Activated naive CD8-positive, alpha-beta T cell treated with anti-CD3 and anti-CD28 coated beads, Interleukin-2, amount 10 ng/mL, durations not matched to agents 7 days and 5 days (primary cell): ENCODE results near the gene SOWAHB. TPM values are rescaled to one million over a fixed set of nuclear protein-coding genes. Genes with fewer than 3 reads are reported as not detected.

ENCODE experiments used
- ATAC-seq: fragments of 150-1000 bp; cut with Tn5 transposase; one replicate; pipeline ENCODE4 v1.10.0; 2021; ENCODE audit warnings: low read depth, moderate library complexity
- POLR2A ChIA-PET: fragments of 350-600 bp; sonication (Branson Sonifier 250); formaldehyde crosslinking; loops from one replicate; lab custom pipeline; 2021; ENCODE audit warnings: antibody characterized with exemption; lab: Charles Lee
- DNase-seq: peaks from one replicate; pipeline ENCODE4 v3.0.0; 2021
- H3K27ac Mint-ChIP-seq: one replicate; pipeline ENCODE4 v1.8.0; 2022; ENCODE audit warnings: mild to moderate bottlenecking, mixed read lengths
- H3K27me3 Mint-ChIP-seq: one replicate; pipeline ENCODE4 v1.8.0; 2022; ENCODE audit warnings: mild to moderate bottlenecking, moderate library complexity, mixed read lengths
- H3K36me3 Mint-ChIP-seq: one replicate; pipeline ENCODE4 v1.8.0; 2021; ENCODE audit warnings: mild to moderate bottlenecking, mixed read lengths
- H3K4me1 Mint-ChIP-seq: one replicate; pipeline ENCODE4 v1.8.0; 2021; ENCODE audit warnings: mixed read lengths
- H3K4me3 Mint-ChIP-seq: one replicate; pipeline ENCODE4 v1.8.0; 2022; ENCODE audit warnings: mild to moderate bottlenecking, moderate library complexity, mixed read lengths
- H3K9me3 Mint-ChIP-seq: one replicate; pipeline ENCODE4 v1.8.0; 2021; ENCODE audit warnings: mixed read lengths
- total RNA-seq, 2 experiments: library from RNA; stranded (reverse); gene quantifications; one replicate each; pipeline ENCODE4 v1.2.3, GENCODE V29; 2021

Gene SOWAHB
- total RNA-seq, 2 experiments from 2014 or later, result 0.09 TPM; not detected in 1

DNA sequence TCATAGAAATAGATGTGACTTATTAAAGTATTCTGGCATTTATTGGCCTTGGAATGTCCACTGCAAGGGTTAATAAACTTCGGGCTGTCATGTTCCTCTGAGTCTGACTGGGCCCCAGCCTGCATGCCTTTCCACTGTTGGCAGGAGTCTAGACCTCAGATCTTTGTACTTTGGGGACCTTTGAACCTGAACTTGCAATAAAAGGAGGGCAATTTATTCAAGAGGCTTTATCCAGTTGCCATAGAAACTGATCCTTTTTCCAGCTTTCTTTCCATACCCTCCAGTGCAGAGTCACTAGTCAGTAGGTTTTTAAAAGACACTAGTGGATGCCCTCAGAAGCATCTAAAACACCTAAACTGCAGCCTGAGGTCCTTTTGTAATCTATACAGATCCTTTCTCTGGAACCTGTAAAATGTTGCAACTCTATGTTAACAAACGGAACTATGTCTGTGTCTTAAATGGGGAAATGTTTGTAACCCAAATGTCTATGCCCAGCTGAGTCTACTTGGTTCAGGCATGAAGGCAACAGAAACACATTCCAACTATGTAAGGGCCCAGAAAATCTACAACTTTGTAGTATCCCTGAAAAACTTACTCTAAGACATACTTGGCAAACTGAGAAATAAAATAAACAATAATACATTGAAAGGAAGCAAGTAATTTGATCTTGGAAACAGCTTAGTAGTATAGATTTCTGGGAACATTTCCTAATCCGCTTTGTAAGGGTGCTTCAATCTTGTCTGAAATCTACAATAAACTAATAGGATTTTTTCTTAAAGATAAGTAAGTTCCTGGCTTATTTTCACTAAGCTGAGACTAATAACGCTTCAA lies 41.5 kb downstream of the SOWAHB start:
- DNase-seq, result no peak
- Mint-ChIP-seq H3K36me3 (no peaks in the 10 kb centered on the region), H3K4me1 (no peaks in the 10 kb centered on the region), H3K9me3 (no peaks in the 10 kb centered on the region), H3K4me3 (no peak overlapping the region), H3K27ac (no peak overlapping the region), H3K27me3 (peaks cover 13% of the 10 kb centered on the region)
- ATAC-seq, result no peak
- POLR2A ChIA-PET, result no interaction called here

DNA sequence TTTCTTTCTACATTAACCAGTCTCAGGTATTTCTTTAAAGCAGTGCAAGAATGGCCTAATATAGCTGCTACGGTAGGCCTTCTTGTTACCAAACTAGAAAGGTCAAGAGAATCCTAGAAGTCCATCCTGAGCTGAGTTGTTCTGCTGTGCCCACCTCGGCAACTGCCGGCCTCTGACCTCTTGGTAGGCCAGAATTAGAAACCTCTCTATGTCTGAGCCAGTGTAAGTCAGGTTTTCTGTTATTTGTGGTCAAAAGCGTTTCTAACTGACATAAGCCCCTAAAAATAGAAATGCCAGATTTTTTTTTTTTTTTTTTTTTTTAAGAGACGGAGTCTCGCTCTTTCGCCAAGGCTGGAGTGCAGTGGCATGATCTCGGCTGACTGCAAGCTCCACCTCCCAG lies 43.1 kb downstream of the SOWAHB start:
- H3K36me3 Mint-ChIP-seq, result no peaks in the 10 kb centered on the region
- no peak for DNase-seq
- no peaks in the 10 kb centered on the region for H3K4me1 Mint-ChIP-seq
- no peaks in the 10 kb centered on the region for H3K9me3 Mint-ChIP-seq
- POLR2A ChIA-PET, result no interaction called here
- ATAC-seq, result no peak
- H3K27me3 Mint-ChIP-seq, result peaks cover 13% of the 10 kb centered on the region
- H3K27ac Mint-ChIP-seq, result no peak overlapping the region
- no peak overlapping the region for H3K4me3 Mint-ChIP-seq

DNA sequence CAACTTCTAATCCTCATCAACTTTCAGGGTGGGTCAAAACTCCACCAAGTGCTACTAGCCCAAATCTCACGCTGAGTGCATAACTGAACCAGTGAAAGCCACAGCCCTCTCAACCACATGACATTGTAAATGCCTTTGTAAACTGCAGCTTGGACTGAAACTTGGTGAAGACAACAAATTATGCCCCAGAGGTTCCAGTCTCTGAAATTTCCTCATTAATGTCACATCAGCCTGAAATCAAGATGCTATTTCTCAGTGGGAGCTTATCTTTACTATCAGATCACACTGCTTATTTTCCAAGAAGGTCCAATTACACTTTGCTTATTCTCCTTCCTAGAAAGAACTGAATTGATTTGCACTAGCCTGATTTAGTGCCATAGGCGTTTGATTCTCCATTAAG lies 46.6 kb downstream of the SOWAHB start:
- Mint-ChIP-seq H3K4me1 (no peaks in the 10 kb centered on the region), H3K27me3 (peaks cover 2% of the 10 kb centered on the region), H3K27ac (no peak overlapping the region), H3K36me3 (no peaks in the 10 kb centered on the region), H3K9me3 (no peaks in the 10 kb centered on the region), H3K4me3 (no peak overlapping the region)
- ATAC-seq (no peak), DNase-seq (no peak)
- POLR2A ChIA-PET, result no interaction called here

DNA sequence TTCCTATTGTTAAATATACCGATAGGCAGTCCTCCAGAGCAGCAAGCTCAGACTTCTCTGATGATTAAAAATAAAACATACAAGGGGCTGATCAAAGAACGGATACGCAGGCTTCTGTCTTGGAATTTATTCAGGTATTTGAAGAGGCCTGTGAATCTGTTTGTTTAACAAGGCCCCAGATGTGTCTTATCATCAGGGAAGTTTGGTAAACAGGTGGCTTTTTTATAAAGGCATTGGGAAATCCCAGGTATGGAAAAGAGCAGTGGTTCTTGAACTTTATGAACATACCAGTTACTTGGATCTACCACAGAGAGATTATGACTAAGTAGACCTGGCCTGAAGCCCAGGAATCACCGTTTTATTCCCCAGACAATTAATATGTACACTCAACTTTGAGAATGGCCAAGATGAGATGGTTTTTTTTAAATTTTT lies 47.9 kb downstream of the SOWAHB start:
- Mint-ChIP-seq H3K27me3 (peaks cover 2% of the 10 kb centered on the region), H3K27ac (no peak overlapping the region), H3K4me1 (no peaks in the 10 kb centered on the region), H3K9me3 (no peaks in the 10 kb centered on the region), H3K36me3 (no peaks in the 10 kb centered on the region), H3K4me3 (no peak overlapping the region)
- ATAC-seq, result no peak
- POLR2A ChIA-PET, result no interaction called here
- no peak for DNase-seq

Other genes starting within 250 kb of the SOWAHB start
- 10 to 100 TPM; 51.9 to 60.0 TPM for gene SEPTIN11, start 51.6 kb upstream of the SOWAHB start, total RNA-seq
- gene CCNI, start 177.8 kb upstream of the SOWAHB start, total RNA-seq, result 100 to 1,000 TPM; 243 to 244 TPM